Heart left ventricle (tissue), 13 donors: ENCODE results near the gene AKAP12.

Source experiments
- POLR2A ChIP-seq, 2 donors: fragments of 450-650 bp; IDR thresholded peaks; one replicate each; pipeline ENCODE4 v1.6.1; 2017; ENCODE audit warnings: antibody characterized with exemption in 2 of 2, mild to moderate bottlenecking in 2 of 2, moderate library complexity in 2 of 2
- TF ChIP-seq, protein P1 (sequence below), 12 donors: fragments of 200-600 bp; sonication (generic) in 4 of 12; IDR thresholded peaks; one replicate each; pipeline versions ENCODE4 v1.5.0 to v1.8.0; 2018 to 2022; ENCODE audit warnings: antibody characterized with exemption in 12 of 12, mild to moderate bottlenecking in 5 of 12
- donor health status: ischemic (EF 13 %, LVEDD 7.1; RV severe dilation, severe dysfunction).
- donor health status: DM: no; HTN: yes; CAD: no.
- donor health status: DM: no; HTN: no; CAD: no.
- donor health status: ischemic (EF 25% LVEDD 6.9; RV normal size, moderate dysfunction).
- donor health status: ischemic (EF 25% LVEDD 5.7; RV mildly dilated, moderate dysfunction).
- donor health status: ischemic (EF 35%, LVEDD 5.7; RV mildly dilated, moderate dysfunction).
- donor health status: nonischemic (EF 11% LVEDD 7.7; RV severe dilation, severe dysfunction).
- donor health status: DM: yes; HTN: yes; CAD: no.
- donor health status: PGD.
- donor health status: ischemic (EF 29% LVEDD 5.4; RV normal size, mild dysfunction).
- donor health status: nonischemic (EF 23%, LVEDD 6.1; RV moderate dilation, normal function).

GRCh38 chr6:151216804-151217203 is 23.0 kb upstream of the AKAP12 start:
- TF ChIP-seq, protein P1, sequence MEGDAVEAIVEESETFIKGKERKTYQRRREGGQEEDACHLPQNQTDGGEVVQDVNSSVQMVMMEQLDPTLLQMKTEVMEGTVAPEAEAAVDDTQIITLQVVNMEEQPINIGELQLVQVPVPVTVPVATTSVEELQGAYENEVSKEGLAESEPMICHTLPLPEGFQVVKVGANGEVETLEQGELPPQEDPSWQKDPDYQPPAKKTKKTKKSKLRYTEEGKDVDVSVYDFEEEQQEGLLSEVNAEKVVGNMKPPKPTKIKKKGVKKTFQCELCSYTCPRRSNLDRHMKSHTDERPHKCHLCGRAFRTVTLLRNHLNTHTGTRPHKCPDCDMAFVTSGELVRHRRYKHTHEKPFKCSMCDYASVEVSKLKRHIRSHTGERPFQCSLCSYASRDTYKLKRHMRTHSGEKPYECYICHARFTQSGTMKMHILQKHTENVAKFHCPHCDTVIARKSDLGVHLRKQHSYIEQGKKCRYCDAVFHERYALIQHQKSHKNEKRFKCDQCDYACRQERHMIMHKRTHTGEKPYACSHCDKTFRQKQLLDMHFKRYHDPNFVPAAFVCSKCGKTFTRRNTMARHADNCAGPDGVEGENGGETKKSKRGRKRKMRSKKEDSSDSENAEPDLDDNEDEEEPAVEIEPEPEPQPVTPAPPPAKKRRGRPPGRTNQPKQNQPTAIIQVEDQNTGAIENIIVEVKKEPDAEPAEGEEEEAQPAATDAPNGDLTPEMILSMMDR (IDR thresholded peaks at IDR 0.05), result no peak
- TF ChIP-seq POLR2A (IDR thresholded peaks at IDR 0.05), result no peak
